Hematopoietic multipotent progenitor cell treated with erythropoietin and hydrocortisone succinate and interleukin-3 and kit ligand, for 6 days (in vitro differentiated cells): ENCODE measurements around the gene HAGHL.
"Not testable (repeated sequence)": the region's sequence is repeated elsewhere in the genome, so short reads cannot be mapped to it uniquely, and the experiment has no call there.

Source experiments
- DNase-seq: peaks from one replicate; pipeline ENCODE4 v3.0.0-alpha.2; 2015

The HAGHL gene

GRCh38 chr16:689175-689897 is 37.6 kb upstream of the HAGHL start:
- DNase-seq = no peak

GRCh38 chr16:691242-691641 is 35.7 kb upstream of the HAGHL start:
- DNase-seq = not testable (repeated sequence)

GRCh38 chr16:692356-693108 is 34.4 kb upstream of the HAGHL start:
- no peak for DNase-seq

GRCh38 chr16:693364-693763 is 33.5 kb upstream of the HAGHL start:
- no peak for DNase-seq

- DNase-seq = no peak
Measured at GRCh38 chr16:693766-694165, 33.1 kb upstream of the HAGHL start.

- DNase-seq = no peak
Measured at GRCh38 chr16:694187-694862, 32.6 kb upstream of the HAGHL start.

- no peak for DNase-seq
Measured at GRCh38 chr16:694863-695354, 32.0 kb upstream of the HAGHL start.

- DNase-seq = peak; percentile 69
Measured at GRCh38 chr16:695355-696089, 31.4 kb upstream of the HAGHL start.

GRCh38 chr16:698911-699671 is 27.8 kb upstream of the HAGHL start:
- no peak for DNase-seq

GRCh38 chr16:700684-701584 is 26.0 kb upstream of the HAGHL start:
- DNase-seq = no peak

- no peak for DNase-seq
Measured at GRCh38 chr16:702341-702740, 24.6 kb upstream of the HAGHL start.

GRCh38 chr16:703406-703805 is 23.5 kb upstream of the HAGHL start:
- DNase-seq = no peak

- no peak for DNase-seq
Measured at GRCh38 chr16:704047-704446, 22.9 kb upstream of the HAGHL start.

GRCh38 chr16:704552-705380 is 22.1 kb upstream of the HAGHL start:
- no peak for DNase-seq

GRCh38 chr16:705431-706188 is 21.3 kb upstream of the HAGHL start, which contains the start of gene FBXL16:
TSS of gene FBXL16 (minus strand) at chr16:705801. CDS start at chr16:697405, 8,396 bp downstream.
- DNase-seq = no peak

- no peak for DNase-seq
Measured at GRCh38 chr16:706189-707061, 20.5 kb upstream of the HAGHL start.

GRCh38 chr16:707062-707538 is 19.8 kb upstream of the HAGHL start:
- DNase-seq = no peak

- no peak for DNase-seq
Measured at GRCh38 chr16:708019-708418, 18.9 kb upstream of the HAGHL start.
